ENCODE results near the gene HRAS. TPM values are rescaled to one million over a fixed set of nuclear protein-coding genes. Genes with fewer than 3 reads are reported as not detected.
A peak's percentile ranks its signal among the peaks of the same experiment; 100 is the strongest.

HRAS gene
- total RNA-seq, 2 donors from 2014 or later: 29.9 to 38.6 TPM

DNA sequence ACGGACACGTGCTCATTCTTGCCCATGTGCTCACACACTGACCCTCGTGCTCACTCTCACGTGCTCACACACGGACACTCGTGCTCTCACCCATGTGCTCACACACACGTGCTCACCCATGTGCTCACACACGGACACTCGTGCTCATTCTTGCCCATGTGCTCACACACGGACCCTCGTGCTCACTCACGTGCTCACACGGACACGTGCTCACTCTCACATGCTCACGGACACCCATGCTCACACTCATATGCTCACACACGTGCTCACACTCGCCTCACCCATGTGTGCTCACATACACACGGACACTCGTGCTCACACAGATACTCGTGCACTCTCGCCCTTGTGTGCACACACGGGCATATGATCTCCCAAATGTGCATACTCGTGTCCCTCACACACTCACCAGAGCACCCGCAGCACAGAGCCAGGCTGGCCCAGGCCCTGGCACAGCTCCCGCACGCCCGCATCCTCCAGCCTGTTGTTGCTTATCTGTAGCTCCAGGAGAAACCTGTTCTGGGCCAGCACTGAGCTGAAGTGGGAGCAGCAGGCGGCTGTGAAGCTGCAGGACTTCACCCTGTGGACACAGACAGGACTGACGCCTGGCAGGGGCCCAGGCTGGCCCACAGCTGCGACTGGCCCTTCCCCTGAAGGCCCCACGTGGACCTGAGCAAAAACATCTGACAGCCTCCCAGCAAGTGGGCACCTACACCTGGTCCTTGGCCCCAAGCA lies 37.6 kb downstream of the HRAS start:
- no peak for ATAC-seq
- Mint-ChIP-seq H3K36me3 (peaks cover 15 to 17% of the 10 kb centered on the region in 2 donors), H3K27ac (peak overlapping the region; percentile 57 to 73), H3K9me3 (no peaks in the 10 kb centered on the region)
- DNase-seq (ENCODE audit: low spot score in 2 of 2): no peak

DNA sequence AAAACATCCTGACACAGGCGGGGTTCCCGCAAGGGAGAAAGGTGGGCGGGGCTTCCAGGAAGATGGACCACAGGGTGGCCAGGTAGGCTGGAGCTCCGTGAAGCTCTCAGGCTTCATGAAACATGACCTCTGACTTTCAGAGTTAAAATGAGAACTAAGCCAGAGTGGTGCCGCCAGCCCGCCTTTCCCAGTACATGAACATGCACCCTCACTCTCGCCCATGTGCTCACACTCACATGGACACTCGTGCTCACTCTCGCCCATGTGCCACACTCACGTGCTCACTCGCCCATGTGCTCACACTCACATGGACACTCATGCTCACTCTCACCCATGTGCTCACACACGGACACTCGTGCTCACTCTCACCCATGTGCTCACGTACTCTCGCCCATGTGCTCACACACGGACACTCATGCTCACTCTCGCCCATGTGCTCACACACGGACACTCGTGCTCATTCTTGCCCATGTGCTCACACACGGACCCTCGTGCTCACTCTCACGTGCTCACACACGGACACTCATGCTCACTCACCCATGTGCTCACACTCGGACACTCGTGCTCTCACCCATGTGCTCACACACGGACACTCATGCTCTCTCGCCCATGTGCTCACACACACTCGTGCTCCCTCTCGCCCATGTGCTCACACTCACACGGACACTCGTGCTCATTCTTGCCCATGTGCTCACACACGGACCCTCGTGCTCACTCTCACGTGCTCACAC lies 38.4 kb downstream of the HRAS start:
- no peaks in the 10 kb centered on the region for H3K9me3 Mint-ChIP-seq
- peak overlapping the region; percentile 1 to 22 for H3K27ac Mint-ChIP-seq
- DNase-seq (ENCODE audit: low spot score in 2 of 2) (no peak), ATAC-seq (no peak)
- H3K36me3 Mint-ChIP-seq: peaks cover 15 to 17% of the 10 kb centered on the region in 2 donors

DNA sequence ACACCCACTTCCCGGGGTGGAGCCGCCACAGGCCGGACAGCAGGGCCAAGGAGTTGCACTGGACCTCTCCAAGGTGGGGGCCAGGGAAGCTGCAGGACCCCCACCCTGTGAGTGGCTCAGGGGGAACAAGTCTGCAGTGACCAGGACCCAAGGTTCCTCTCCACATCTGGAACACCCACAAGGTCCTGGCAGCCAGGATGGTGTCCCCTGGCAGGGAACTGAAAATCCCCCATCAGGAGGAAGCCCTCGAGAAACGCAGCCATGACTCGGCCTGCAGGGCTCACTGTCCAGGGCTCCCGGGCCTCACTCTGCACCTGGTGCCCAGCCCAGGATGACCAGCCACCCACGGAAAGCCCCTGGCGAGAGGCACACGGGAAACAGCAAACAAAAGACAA lies 39.8 kb downstream of the HRAS start:
- no peaks in the 10 kb centered on the region for H3K9me3 Mint-ChIP-seq
- no peak for ATAC-seq
- DNase-seq (ENCODE audit: low spot score in 2 of 2): no peak
- H3K36me3 Mint-ChIP-seq: peaks cover 15 to 17% of the 10 kb centered on the region in 2 donors
- H3K27ac Mint-ChIP-seq: peak overlapping the region; percentile 64 to 73

DNA sequence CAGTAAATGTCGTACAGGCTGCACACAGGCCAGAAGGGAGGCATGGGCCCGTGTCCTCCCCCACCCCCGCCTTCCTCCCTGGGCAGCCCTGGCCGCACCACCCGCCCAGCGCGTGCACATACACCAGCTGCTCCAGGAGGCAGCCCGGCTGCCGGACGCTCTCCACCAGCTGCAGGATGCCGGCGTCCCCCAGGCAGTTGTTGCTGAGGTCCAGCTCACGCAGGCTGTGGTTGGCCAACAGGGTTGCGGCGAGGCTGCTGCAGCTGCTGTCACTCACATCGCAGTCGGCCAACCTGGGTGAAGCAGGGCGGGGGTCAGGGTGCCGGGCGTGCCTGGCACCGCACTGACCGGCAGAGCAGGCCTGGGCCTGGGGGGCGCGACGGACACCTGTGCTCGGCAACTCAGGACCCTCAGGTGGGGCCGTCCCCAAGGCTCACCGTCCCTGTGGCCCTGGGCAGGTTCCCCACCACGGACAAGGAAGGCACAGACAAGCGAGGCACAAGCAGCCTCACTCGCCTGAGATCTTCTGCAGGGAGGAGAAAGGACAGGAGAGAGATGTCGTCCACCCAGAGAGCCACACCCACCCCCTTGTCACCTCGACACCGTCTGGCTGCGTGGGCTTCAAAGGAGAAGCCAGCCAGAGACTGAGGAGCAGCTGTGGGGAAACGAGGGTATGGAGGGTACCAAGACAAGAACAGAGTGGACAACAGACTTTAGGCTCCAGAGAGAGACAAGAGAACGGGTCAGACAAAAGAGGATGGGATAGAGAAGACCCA lies 40.4 kb downstream of the HRAS start:
- peak overlapping the region; percentile 64 to 87 for H3K27ac Mint-ChIP-seq
- DNase-seq (ENCODE audit: low spot score in 2 of 2): no peak
- H3K9me3 Mint-ChIP-seq: no peaks in the 10 kb centered on the region
- H3K36me3 Mint-ChIP-seq: peaks cover 15 to 17% of the 10 kb centered on the region in 2 donors
- no peak for ATAC-seq

DNA sequence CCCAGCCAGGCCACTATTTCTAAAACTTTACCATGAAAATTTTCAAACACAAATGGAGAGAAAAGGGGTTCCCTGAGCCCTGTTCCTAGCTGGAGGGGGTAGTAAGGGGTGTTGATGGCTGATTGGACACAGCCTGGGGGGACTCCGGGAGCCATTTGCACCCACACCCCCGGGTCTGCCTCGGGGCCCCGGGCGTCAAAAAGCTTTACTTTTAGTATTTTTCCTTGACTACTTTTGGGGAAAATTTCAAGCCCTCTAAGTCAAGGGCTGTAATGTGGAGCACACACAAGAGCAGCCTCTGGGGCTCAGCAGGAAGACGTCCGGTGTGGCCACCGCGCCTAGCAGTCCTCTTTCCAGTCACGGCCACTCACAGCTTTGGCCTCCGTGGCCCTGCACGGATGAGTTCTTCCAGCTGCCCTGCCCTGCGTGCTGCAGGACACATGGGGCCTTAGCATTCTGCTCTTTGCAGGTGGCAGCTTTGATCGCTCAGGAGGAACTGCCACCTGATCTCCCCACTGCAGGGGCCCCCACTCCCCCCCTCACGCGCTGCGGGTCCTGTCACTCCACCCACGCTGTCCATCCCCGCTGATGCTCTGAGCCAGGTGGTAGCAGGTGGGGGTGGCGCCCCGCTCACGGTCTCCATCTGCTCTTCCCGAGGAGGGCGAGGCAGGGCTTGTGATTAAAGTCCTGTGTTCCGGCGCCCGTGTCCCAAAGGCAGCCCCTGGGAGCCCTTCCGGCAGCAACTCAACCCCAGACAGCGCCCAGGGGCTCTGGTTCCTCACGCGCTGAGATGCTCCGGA lies 42.7 kb downstream of the HRAS start:
- no peaks in the 10 kb centered on the region for H3K9me3 Mint-ChIP-seq
- H3K36me3 Mint-ChIP-seq: peaks cover 6 to 8% of the 10 kb centered on the region in 2 donors
- DNase-seq (ENCODE audit: low spot score in 2 of 2): no peak
- no peak for ATAC-seq
- peak overlapping the region; percentile 80 to 82 for H3K27ac Mint-ChIP-seq

DNA sequence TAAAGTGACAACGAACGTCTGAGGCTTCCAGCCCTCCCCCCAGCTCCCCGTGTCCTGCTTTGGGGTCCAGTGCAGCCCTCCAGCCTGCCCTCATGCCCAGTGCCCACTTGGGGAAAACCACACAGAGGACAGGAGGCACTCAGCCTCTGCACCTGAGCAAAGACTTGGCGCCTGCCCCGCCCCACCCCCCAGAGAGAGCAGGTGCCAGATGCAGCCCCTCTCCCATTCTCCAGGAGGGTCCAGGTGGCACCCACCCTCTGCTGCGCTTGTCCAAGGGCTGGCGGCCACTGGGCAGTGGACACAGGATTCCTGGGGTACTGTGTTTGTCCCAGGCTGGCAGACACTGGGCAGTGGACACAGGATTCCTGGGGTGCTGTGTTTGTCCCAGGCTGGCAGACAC lies 44.0 kb downstream of the HRAS start:
- no peaks in the 10 kb centered on the region for H3K9me3 Mint-ChIP-seq
- DNase-seq (ENCODE audit: low spot score in 2 of 2) (no peak), ATAC-seq (no peak)
- no peak overlapping the region for H3K27ac Mint-ChIP-seq
- no peaks in the 10 kb centered on the region for H3K36me3 Mint-ChIP-seq

DNA sequence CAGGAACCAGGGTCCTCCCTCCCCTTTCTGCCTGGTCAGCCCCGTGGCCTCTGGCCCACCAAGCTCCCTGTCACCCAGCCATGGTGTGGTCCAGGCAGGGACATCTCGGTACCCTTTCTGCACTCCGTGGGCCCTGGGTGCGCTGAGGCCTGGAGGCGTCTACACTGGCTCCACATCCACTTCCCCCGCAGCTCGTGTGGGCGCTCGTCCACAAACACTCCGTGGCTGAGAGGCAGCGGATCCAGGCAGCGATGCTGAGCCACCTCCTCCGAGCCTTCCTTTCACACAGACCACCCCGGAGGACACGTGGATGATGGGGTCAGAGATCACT lies 44.5 kb downstream of the HRAS start:
- ATAC-seq: peak in 1 of 2 donors; percentile 18
- DNase-seq (ENCODE audit: low spot score in 2 of 2): no peak
- no peaks in the 10 kb centered on the region for H3K9me3 Mint-ChIP-seq
- no peak overlapping the region for H3K27ac Mint-ChIP-seq
- no peaks in the 10 kb centered on the region for H3K36me3 Mint-ChIP-seq

DNA sequence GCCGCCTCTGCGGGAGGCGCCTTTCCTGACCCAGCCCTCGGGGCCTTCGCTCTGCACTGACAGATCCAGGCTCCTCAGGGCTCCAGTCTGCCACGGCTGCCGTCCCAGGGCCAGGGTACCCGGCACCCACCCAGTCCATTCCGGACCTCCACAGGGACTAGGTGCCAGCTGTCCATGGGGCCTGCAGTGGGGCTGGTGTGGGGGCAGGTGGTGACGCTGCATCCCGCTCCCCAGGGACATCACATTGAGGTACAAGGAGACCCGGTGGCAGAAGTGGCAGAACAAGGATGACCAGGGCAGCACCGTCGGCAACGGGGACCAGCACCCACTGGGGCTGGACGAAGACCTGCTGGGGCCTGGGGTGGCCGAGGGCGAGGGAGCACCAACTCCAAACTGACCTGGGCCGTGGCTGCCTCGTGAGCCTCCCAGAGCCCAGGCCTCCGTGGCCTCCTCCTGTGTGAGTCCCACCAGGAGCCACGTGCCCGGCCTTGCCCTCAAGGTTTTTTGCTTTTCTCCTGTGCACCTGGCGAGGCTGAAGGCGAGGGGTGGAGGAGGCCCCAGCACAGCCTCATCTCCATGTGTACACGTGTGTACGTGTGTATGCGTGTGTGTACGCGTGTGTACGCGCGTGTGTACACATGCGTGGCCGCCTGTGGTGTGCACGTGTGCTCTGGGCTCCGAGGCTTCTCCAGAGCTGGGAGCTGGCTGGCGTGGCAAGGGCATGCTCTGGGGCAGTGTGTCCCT lies 45.0 kb downstream of the HRAS start:
- H3K36me3 Mint-ChIP-seq: no peaks in the 10 kb centered on the region
- no peaks in the 10 kb centered on the region for H3K9me3 Mint-ChIP-seq
- ATAC-seq (no peak), DNase-seq (ENCODE audit: low spot score in 2 of 2) (no peak)
- no peak overlapping the region for H3K27ac Mint-ChIP-seq

DNA sequence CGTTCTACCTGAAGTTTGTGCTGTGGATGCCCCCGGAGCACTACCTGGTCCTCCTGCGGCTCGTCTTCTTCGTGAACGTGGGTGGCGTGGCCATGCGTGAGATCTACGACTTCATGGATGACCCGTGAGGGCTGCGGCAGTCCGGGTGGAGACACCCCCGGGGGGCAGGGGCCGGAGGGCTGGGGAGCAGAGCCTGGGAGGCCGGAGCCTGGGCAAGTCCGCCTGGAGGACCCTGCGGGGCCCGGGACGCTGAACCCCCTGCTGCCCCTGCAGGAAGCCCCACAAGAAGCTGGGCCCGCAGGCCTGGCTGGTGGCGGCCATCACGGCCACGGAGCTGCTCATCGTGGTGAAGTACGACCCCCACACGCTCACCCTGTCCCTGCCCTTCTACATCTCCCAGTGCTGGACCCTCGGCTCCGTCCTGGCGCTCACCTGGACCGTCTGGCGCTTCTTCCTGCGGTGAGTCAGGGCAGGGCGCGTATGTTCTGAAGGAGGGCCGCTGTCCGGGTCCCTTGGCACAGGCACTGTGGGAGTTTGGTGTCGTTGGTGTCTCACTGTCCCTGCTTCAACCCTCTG lies 45.7 kb downstream of the HRAS start:
- ATAC-seq: no peak
- H3K9me3 Mint-ChIP-seq: no peaks in the 10 kb centered on the region
- peak overlapping the region in 1 of 2 donors; percentile 44 for H3K27ac Mint-ChIP-seq
- H3K36me3 Mint-ChIP-seq: no peaks in the 10 kb centered on the region
- no peak for DNase-seq (ENCODE audit: low spot score in 2 of 2)

DNA sequence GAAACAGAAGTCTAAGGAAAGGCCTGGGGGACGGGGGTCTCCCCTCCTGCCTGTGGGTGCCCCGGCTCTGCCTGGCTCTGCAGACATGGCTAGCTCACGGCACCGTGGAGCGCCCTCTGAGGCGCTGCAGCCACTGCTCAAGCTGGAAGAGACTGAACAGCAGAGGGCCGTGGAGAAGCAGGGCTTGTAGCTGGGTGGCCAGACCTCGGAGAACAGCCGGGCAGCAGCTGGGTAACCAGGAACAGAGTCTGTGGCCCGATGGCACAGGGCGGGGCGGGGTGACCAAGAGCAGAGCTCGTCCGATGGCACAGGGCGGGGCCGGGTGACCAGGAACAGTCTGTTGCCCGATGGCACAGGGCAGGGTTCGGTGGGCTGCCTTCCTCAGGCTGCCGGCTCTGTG lies 46.4 kb downstream of the HRAS start:
- peak overlapping the region in 1 of 2 donors; percentile 59 for H3K27ac Mint-ChIP-seq
- H3K9me3 Mint-ChIP-seq: no peaks in the 10 kb centered on the region
- no peak for ATAC-seq

DNA sequence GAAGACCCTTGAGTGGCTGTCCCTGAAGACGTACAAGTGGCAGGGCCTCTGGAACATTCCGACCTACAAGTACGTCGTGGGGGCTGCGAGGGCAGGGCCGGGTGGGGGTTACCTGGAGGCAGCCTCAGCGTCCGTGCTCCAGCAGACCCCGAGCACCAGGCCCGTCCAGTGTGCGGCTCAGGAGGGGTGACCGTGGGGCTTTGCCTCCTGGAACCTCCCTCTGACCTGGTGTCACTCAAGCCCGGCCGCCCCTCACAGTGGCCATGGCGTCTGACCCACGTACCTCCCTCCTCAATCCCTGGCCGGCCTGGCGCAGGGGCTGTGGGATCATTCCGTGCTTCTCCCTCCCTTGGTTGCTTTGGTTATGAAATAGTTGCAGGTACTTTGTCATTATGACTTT lies 46.8 kb downstream of the HRAS start:
- no peak for DNase-seq (ENCODE audit: low spot score in 2 of 2)
- Mint-ChIP-seq H3K27ac (peak overlapping the region in 1 of 2 donors; percentile 59), H3K36me3 (no peaks in the 10 kb centered on the region), H3K9me3 (no peaks in the 10 kb centered on the region)
- ATAC-seq: no peak

More for the DNA sequence above, 46.4 kb downstream of the HRAS start:
- no peaks in the 10 kb centered on the region for H3K36me3 Mint-ChIP-seq
- DNase-seq (ENCODE audit: low spot score in 2 of 2): no peak

DNA sequence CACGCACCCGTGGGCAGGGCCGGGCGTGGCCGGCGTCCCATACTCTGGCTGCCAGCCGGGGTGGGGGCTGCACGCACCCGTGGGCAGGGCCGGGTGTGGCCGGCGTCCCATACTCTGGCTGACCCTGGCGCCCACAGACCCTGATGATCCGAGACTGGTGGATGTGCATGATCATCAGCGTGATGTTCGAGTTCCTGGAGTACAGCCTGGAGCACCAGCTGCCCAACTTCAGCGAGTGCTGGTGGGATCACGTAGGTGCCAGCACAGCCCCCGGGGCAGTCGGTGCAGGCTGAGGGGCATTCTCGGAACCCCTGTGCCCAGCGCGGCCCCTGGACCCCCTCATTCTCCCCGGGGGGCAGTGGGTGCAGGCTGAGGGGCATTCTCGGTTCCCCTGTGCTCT lies 47.3 kb downstream of the HRAS start:
- ATAC-seq (no peak), DNase-seq (ENCODE audit: low spot score in 2 of 2) (no peak)
- Mint-ChIP-seq H3K27ac (no peak overlapping the region), H3K9me3 (no peaks in the 10 kb centered on the region), H3K36me3 (no peaks in the 10 kb centered on the region)

DNA sequence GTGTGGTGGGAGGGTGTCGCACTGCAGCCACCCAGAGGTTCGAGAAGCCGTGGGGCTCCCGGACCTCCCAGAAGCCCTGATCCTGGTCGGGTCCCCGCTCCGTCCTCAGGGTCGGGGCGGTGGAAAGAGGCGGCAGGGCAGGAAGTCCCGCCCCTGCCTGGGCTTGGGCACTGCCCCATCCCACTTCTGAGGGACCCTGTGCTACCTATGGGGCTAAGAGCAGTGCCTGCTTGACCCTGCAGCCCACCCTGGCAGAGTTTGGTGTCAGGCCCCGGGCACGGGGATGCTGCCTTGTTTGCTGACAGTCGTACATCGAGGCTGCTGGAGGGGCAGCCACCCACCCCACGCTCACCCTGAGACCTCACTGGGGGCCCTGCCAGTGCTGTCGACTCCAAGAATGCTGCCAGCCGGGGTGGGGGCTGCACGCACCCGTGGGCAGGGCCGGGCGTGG lies 47.8 kb downstream of the HRAS start:
- DNase-seq (ENCODE audit: low spot score in 2 of 2) (no peak), ATAC-seq (no peak)
- H3K27ac Mint-ChIP-seq: no peak overlapping the region
- no peaks in the 10 kb centered on the region for H3K36me3 Mint-ChIP-seq
- H3K9me3 Mint-ChIP-seq: no peaks in the 10 kb centered on the region

DNA sequence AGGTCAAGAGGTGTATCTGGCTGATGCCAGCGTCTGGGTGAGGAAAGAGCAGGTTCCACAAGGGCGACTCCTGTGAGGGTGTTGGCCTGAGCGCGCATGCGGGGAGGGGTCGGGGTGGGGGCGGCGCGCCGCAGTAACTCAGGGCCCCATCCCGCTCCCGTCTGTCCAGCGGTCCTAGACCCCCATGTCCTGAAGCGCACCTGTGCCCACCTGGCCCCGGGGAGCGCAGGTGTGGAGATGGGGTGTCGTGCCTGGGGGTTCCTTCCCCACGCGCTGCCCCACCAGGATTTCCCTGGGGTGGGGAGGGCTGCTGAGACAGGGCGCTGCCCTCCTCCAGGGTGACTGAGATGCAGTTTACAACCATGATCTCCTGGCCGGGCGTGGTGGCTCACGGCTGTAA lies 49.2 kb downstream of the HRAS start:
- DNase-seq (ENCODE audit: low spot score in 2 of 2) (no peak), ATAC-seq (no peak)
- no peak overlapping the region for H3K27ac Mint-ChIP-seq
- H3K9me3 Mint-ChIP-seq: no peaks in the 10 kb centered on the region
- no peaks in the 10 kb centered on the region for H3K36me3 Mint-ChIP-seq

DNA sequence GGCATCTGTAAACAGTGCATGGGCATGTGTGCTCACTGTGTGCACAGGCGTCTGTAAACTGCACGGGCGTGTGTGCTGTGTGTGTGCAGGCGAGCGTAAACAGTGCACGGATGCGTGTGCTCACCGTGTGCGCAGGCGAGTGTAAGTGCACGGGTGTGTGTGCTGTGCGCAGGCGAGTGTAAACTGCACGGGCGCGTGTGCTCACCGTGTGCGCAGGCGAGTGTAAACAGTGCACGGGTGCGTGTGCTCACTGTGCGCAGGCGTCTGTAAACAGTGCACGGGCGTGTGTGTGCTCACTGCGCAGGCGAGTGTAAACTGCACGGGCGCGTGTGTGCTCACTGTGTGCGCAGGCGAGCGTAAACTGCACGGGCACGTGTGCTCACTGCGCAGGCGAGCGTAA lies 50.8 kb downstream of the HRAS start:
- no peak for DNase-seq (ENCODE audit: low spot score in 2 of 2)
- Mint-ChIP-seq H3K9me3 (no peaks in the 10 kb centered on the region), H3K27ac (no peak overlapping the region), H3K36me3 (no peaks in the 10 kb centered on the region)
- ATAC-seq: no peak

Data from activated naive CD4-positive, alpha-beta T cell treated with anti-CD3 and anti-CD28 coated beads, Interleukin-2, amount 50 U/mL, for 72 hours (primary cell).